ENCODE results near the gene SFSWAP.

SFSWAP gene

GRCh38 chr12:131757111-131757510 lies 46.2 kb downstream of the SFSWAP start:
- no peak for TF ChIP-seq TAF1 (IDR thresholded peaks at IDR 0.05; ENCODE audit: low read depth)
- TF ChIP-seq USF1 (IDR thresholded peaks at IDR 0.05) = no peak
- TF ChIP-seq YY1 (IDR thresholded peaks at IDR 0.05; ENCODE audit: low read depth) = no peak
- TF ChIP-seq EP300 (IDR thresholded peaks at IDR 0.05; ENCODE audit: borderline replicate concordance) = no peak
- no peak for TF ChIP-seq TEAD4 (IDR thresholded peaks at IDR 0.05)
- no peak for TF ChIP-seq RAD21 (IDR thresholded peaks at IDR 0.05; ENCODE audit: low read depth)
- no peak for TF ChIP-seq FOXM1 (IDR thresholded peaks at IDR 0.05; ENCODE audit: borderline replicate concordance, low read depth)
- no peak for TF ChIP-seq MAX (IDR thresholded peaks at IDR 0.05)
- no peak for TF ChIP-seq CEBPB (IDR thresholded peaks at IDR 0.05)
- no peak for TF ChIP-seq NFIC (IDR thresholded peaks at IDR 0.05)
- TF ChIP-seq TCF12 (IDR thresholded peaks at IDR 0.05; ENCODE audit: low read depth) = no peak
- TF ChIP-seq CREB1 (IDR thresholded peaks at IDR 0.05; ENCODE audit: low read depth) = no peak
- TF ChIP-seq ZBTB7A (IDR thresholded peaks at IDR 0.05; ENCODE audit: low read depth) = no peak
- TF ChIP-seq REST (IDR thresholded peaks at IDR 0.05; ENCODE audit: low read depth) = no peak
- TF ChIP-seq EGR1 (IDR thresholded peaks at IDR 0.05) = no peak

GRCh38 chr12:131758016-131758739 lies 47.3 kb downstream of the SFSWAP start:
- TF ChIP-seq EGR1 (IDR thresholded peaks at IDR 0.05) (no peak), EP300 (IDR thresholded peaks at IDR 0.05; ENCODE audit: borderline replicate concordance) (no peak), MAX (IDR thresholded peaks at IDR 0.05) (no peak), FOXM1 (IDR thresholded peaks at IDR 0.05; ENCODE audit: borderline replicate concordance, low read depth) (no peak), CEBPB (IDR thresholded peaks at IDR 0.05) (0 out of 2 replicates have a peak, but pooled peaks have one; percentile 10)

- TF ChIP-seq MAX (IDR thresholded peaks at IDR 0.05) (no peak), REST (IDR thresholded peaks at IDR 0.05; ENCODE audit: low read depth) (no peak), TEAD4 (IDR thresholded peaks at IDR 0.05) (no peak), ZBTB7A (IDR thresholded peaks at IDR 0.05; ENCODE audit: low read depth) (no peak), FOXM1 (IDR thresholded peaks at IDR 0.05; ENCODE audit: borderline replicate concordance, low read depth) (no peak), TAF1 (IDR thresholded peaks at IDR 0.05; ENCODE audit: low read depth) (no peak), CREB1 (IDR thresholded peaks at IDR 0.05; ENCODE audit: low read depth) (no peak), RAD21 (IDR thresholded peaks at IDR 0.05; ENCODE audit: low read depth) (no peak), USF1 (IDR thresholded peaks at IDR 0.05) (no peak), NFIC (IDR thresholded peaks at IDR 0.05) (no peak), EGR1 (IDR thresholded peaks at IDR 0.05) (no peak)
These were observed 48.3 kb downstream of the SFSWAP start for GRCh38 chr12:131759176-131759575.

- no peak for TF ChIP-seq TAF1 (IDR thresholded peaks at IDR 0.05; ENCODE audit: low read depth)
- TF ChIP-seq TCF12 (IDR thresholded peaks at IDR 0.05; ENCODE audit: low read depth) = no peak
- TF ChIP-seq TEAD4 (IDR thresholded peaks at IDR 0.05) = no peak
- TF ChIP-seq NFIC (IDR thresholded peaks at IDR 0.05) = no peak
- no peak for TF ChIP-seq FOXM1 (IDR thresholded peaks at IDR 0.05; ENCODE audit: borderline replicate concordance, low read depth)
- TF ChIP-seq CEBPB (IDR thresholded peaks at IDR 0.05) = no peak
- TF ChIP-seq RAD21 (IDR thresholded peaks at IDR 0.05; ENCODE audit: low read depth) = no peak
- no peak for TF ChIP-seq YY1 (IDR thresholded peaks at IDR 0.05; ENCODE audit: low read depth)
- no peak for TF ChIP-seq EGR1 (IDR thresholded peaks at IDR 0.05)
- no peak for TF ChIP-seq ZBTB7A (IDR thresholded peaks at IDR 0.05; ENCODE audit: low read depth)
- no peak for TF ChIP-seq MAX (IDR thresholded peaks at IDR 0.05)
- no peak for TF ChIP-seq USF1 (IDR thresholded peaks at IDR 0.05)
- TF ChIP-seq EP300 (IDR thresholded peaks at IDR 0.05; ENCODE audit: borderline replicate concordance) = no peak
These were observed 50.7 kb downstream of the SFSWAP start for GRCh38 chr12:131761638-131762037.

GRCh38 chr12:131764738-131765137 lies 53.8 kb downstream of the SFSWAP start:
- no peak for TF ChIP-seq RAD21 (IDR thresholded peaks at IDR 0.05; ENCODE audit: low read depth)
- no peak for TF ChIP-seq FOXM1 (IDR thresholded peaks at IDR 0.05; ENCODE audit: borderline replicate concordance, low read depth)
- TF ChIP-seq TEAD4 (IDR thresholded peaks at IDR 0.05) = no peak
- no peak for TF ChIP-seq ZBTB7A (IDR thresholded peaks at IDR 0.05; ENCODE audit: low read depth)
- TF ChIP-seq TCF12 (IDR thresholded peaks at IDR 0.05; ENCODE audit: low read depth) = no peak
- no peak for TF ChIP-seq NFIC (IDR thresholded peaks at IDR 0.05)

All from Ishikawa (cell line).